ENCODE data around the gene OR1A2. TPM values are rescaled to one million over a fixed set of nuclear protein-coding genes. Genes with fewer than 3 reads are reported as not detected.

OR1A2 gene
- total RNA-seq, 1 experiment from 2014 or later = not detected

DNA sequence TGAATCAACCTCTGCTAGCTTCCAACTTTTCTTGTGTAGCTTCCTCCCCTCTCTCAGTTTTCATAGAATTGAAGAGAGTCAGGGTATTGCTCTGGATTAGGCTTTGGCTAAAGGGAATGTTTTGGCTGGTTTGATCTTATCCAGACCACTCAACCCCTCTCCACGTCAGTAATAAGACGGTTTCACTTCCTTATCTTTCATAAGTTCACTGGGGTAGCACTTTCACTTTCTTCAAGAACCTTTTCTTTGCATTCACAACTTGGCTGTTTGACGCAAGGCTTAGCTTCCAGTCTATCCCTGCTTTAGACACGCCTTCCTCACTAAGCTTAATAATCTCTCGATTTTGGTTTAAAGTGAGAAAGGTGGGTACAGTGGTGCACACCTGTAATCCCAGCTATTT is 29.7 kb upstream of the OR1A2 start (continued):
- TF ChIP-seq, protein P1, sequence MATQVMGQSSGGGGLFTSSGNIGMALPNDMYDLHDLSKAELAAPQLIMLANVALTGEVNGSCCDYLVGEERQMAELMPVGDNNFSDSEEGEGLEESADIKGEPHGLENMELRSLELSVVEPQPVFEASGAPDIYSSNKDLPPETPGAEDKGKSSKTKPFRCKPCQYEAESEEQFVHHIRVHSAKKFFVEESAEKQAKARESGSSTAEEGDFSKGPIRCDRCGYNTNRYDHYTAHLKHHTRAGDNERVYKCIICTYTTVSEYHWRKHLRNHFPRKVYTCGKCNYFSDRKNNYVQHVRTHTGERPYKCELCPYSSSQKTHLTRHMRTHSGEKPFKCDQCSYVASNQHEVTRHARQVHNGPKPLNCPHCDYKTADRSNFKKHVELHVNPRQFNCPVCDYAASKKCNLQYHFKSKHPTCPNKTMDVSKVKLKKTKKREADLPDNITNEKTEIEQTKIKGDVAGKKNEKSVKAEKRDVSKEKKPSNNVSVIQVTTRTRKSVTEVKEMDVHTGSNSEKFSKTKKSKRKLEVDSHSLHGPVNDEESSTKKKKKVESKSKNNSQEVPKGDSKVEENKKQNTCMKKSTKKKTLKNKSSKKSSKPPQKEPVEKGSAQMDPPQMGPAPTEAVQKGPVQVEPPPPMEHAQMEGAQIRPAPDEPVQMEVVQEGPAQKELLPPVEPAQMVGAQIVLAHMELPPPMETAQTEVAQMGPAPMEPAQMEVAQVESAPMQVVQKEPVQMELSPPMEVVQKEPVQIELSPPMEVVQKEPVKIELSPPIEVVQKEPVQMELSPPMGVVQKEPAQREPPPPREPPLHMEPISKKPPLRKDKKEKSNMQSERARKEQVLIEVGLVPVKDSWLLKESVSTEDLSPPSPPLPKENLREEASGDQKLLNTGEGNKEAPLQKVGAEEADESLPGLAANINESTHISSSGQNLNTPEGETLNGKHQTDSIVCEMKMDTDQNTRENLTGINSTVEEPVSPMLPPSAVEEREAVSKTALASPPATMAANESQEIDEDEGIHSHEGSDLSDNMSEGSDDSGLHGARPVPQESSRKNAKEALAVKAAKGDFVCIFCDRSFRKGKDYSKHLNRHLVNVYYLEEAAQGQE (IDR thresholded peaks at IDR 0.05; ENCODE audit: low read depth) = no peak
- TF ChIP-seq TCF7L2 (IDR thresholded peaks at IDR 0.05; ENCODE audit: borderline replicate concordance, extremely low read depth, insufficient read depth, insufficient read length) (no peak), SP1 (IDR thresholded peaks at IDR 0.05; ENCODE audit: low read depth) (no peak)

DNA sequence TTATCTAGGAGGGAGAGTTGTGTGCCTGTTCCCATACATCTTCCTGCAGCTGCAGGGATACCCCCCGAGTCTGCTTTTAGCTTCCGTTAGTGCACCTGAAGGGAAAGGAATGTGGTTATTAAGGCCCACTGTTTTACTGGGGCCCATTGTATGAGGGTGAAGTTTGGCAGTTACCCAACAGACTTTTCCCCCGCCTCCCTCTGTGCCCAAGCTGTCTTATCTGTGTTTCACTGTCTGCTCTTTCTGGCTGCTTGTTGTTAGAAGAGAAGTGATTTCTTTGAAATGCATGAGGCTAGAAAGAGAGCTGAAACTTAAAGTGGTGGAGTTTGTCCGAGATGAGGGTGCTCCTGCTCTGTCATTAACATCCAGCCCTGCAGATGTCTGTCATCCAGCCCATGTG is 7.4 kb upstream of the OR1A2 start:
- no peak for TF ChIP-seq POLR2A (IDR thresholded peaks at IDR 0.05; ENCODE audit: borderline replicate concordance, extremely low read depth, insufficient read depth, insufficient read length)
- intact Hi-C loops (cut with micrococcal nuclease) = no loop called here
- no peak overlapping the region for H3K9ac ChIP-seq (ENCODE audit: low read length)
- H3K4me2 ChIP-seq (ENCODE audit: low read length) = no peak overlapping the region
- peaks cover 40% of the 10 kb centered on the region for H3K27me3 ChIP-seq (ENCODE audit: insufficient read depth, low read length)
- H3K4me1 ChIP-seq (ENCODE audit: control insufficient read depth in 1 of 2, insufficient read depth in 2 of 2, low read length in 2 of 2) = no peaks in the 10 kb centered on the region
- no peaks in the 10 kb centered on the region for H3K79me2 ChIP-seq (ENCODE audit: insufficient read depth, low read length)
- H3K27ac ChIP-seq (ENCODE audit: low read depth, low read length) = no peak overlapping the region
- no peaks in the 10 kb centered on the region; the same call in 1 of the 2 replicates for H4K20me1 ChIP-seq (ENCODE audit: insufficient read depth)
- POLR2A ChIA-PET = no interaction called here
- ATAC-seq = no peak
- no peaks in the 10 kb centered on the region for H3K9me3 ChIP-seq (ENCODE audit: control insufficient read depth in 1 of 2, insufficient read depth in 1 of 2, low read depth in 1 of 2, low read length in 2 of 2)
- no peak overlapping the region for H2AFZ ChIP-seq (ENCODE audit: low read depth, low read length, poor library complexity, severe bottlenecking)
- no peak for DNase-seq (ENCODE audit: low read depth, low spot score)
- H3K4me3 ChIP-seq (replicated peaks in 1 of 2; ENCODE audit: low read depth in 1 of 2, low read length in 2 of 2) = no peak overlapping the region
- no TSS peak for BruUV-seq (replicated peaks)
- CTCF ChIA-PET = no interaction called here
- H3K9me2 ChIP-seq (ENCODE audit: insufficient read depth) = no peaks in the 10 kb centered on the region
- no peaks in the 10 kb centered on the region for H3K36me3 ChIP-seq (ENCODE audit: control insufficient read depth in 1 of 2, insufficient read depth in 2 of 2, low read length in 2 of 2)
- RAD21 ChIA-PET (ENCODE audit: low non-redundant PET in 1 of 2, low total read pairs in 2 of 2, uncharacterized antibody in 2 of 2, unreplicated experiment in 2 of 2) = no interaction called here

DNA sequence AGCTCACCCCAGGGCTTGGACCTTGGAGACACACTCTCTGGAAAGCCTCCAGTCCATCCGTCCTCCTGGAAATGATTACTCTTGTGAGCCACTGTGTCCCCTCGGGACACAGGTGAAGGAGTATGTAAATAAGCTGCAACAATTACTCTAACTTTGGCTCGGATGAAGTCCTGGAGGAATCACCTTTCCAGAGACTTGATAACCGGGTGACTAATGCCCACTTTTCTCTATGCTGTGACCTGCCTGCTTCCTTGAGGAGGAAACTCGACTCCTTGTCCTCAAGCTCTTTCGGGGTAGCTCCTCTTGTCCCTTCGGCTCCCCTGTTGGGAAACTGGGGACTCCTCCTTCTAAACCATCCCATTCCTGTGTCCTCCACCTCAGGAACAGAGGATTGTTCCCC is 10.0 kb downstream of the OR1A2 start, which contains the start of gene OR1A1:
TSS of gene OR1A1 (plus strand) at position 301 of the 400 bp plus-strand sequence. CDS start 7,954 bp downstream, outside the sequence.
- Histone ChIP-seq H3K9me3 (ENCODE audit: control insufficient read depth in 1 of 2, insufficient read depth in 1 of 2, low read depth in 1 of 2, low read length in 2 of 2) (no peaks in the 10 kb centered on the region), H3K79me2 (ENCODE audit: insufficient read depth, low read length) (no peaks in the 10 kb centered on the region), H3K9me2 (ENCODE audit: insufficient read depth) (no peaks in the 10 kb centered on the region), H3K36me3 (ENCODE audit: control insufficient read depth in 1 of 2, insufficient read depth in 2 of 2, low read length in 2 of 2) (no peaks in the 10 kb centered on the region), H3K27ac (ENCODE audit: low read depth, low read length) (no peak within 1 kb of the TSS), H3K4me2 (ENCODE audit: low read length) (no peak within 1 kb of the TSS), H2AFZ (ENCODE audit: low read depth, low read length, poor library complexity, severe bottlenecking) (no peak within 1 kb of the TSS), H3K4me1 (ENCODE audit: control insufficient read depth in 1 of 2, insufficient read depth in 2 of 2, low read length in 2 of 2) (no peaks in the 10 kb centered on the region), H3K27me3 (ENCODE audit: insufficient read depth, low read length) (peaks cover 39% of the 10 kb centered on the region), H3K4me3 (replicated peaks in 1 of 2; ENCODE audit: low read depth in 1 of 2, low read length in 2 of 2) (no peak within 1 kb of the TSS), H3K9ac (ENCODE audit: low read length) (no peak within 1 kb of the TSS), H4K20me1 (ENCODE audit: insufficient read depth) (no peaks in the 10 kb centered on the region)
- ChIA-PET POLR2A (no interaction called here), CTCF (no interaction called here), RAD21 (ENCODE audit: low non-redundant PET in 1 of 2, low total read pairs in 2 of 2, uncharacterized antibody in 2 of 2, unreplicated experiment in 2 of 2) (no interaction called here)
- intact Hi-C loops (cut with micrococcal nuclease) = no loop called here
- no TSS peak for BruUV-seq (replicated peaks)
- TF ChIP-seq JUND (IDR thresholded peaks at IDR 0.05) (no peak), EZH2 (IDR thresholded peaks at IDR 0.05) (no peak)
- DNase-seq (ENCODE audit: low read depth, low spot score) (no peak), ATAC-seq (no peak)
